PC-9 (cell line): Measurements from ENCODE around the gene FCRL1. TPM values are rescaled to one million over a fixed set of nuclear protein-coding genes. Genes with fewer than 3 reads are reported as not detected.

ENCODE experiments used
- BruUV-seq: library from RNA; stranded (reverse); fragments of 400-500 nt; replicated peaks from 2 replicates; lab custom pipeline; 2021; lab: Mats Ljungman, UMichigan
- CTCF ChIA-PET: fragments of 300-600 bp; sonication (Branson Sonifier 250); formaldehyde crosslinking; loops from one replicate; lab custom pipeline; 2022; ENCODE audit warnings: antibody characterized with exemption; lab: Charles Lee
- POLR2A ChIA-PET: fragments of 300-600 bp; sonication (Branson Sonifier 250); formaldehyde crosslinking; loops from one replicate; lab custom pipeline; 2022; ENCODE audit warnings: antibody characterized with exemption; ENCODE audit not compliant: unreplicated experiment; lab: Charles Lee
- DNase-seq, 2 experiments: peaks; one replicate each; pipeline versions ENCODE4 v3.0.0 to v3.0.0-alpha.2; 2015 to 2022; ENCODE audit warnings: mixed read lengths in 1 of 2
- H2AFZ ChIP-seq: fragments of 200-600 bp; sonication (generic); 2 replicates; pipeline ENCODE4 v1.8.1; 2017; ENCODE audit warnings: antibody characterized with exemption
- H3F3A ChIP-seq: fragments of 200-600 bp; sonication (generic); 2 replicates; pipeline ENCODE4 v1.8.1; 2017; ENCODE audit warnings: antibody characterized with exemption, mild to moderate bottlenecking, low read depth; ENCODE audit not compliant: insufficient read depth
- H3K27ac ChIP-seq: fragments of 200-600 bp; sonication (generic); 2 replicates; pipeline ENCODE4 v1.6.1; 2016; ENCODE audit warnings: mixed run types
- H3K27me3 ChIP-seq: fragments of 200-600 bp; sonication (generic); 2 replicates; pipeline ENCODE4 v1.6.1; 2016; ENCODE audit warnings: low read depth, mixed run types; ENCODE audit not compliant: insufficient read depth
- H3K36me3 ChIP-seq: fragments of 200-600 bp; sonication (generic); 2 replicates; pipeline ENCODE4 v1.6.1; 2016; ENCODE audit warnings: low read depth, mixed run types
- H3K4me1 ChIP-seq: fragments of 200-600 bp; sonication (generic); replicated peaks from 2 replicates; pipeline ENCODE4 v1.6.1; 2016; ENCODE audit warnings: mixed run types; ENCODE audit not compliant: insufficient read depth
- H3K4me2 ChIP-seq: fragments of 200-600 bp; sonication (generic); 2 replicates; pipeline ENCODE4 v1.6.1; 2017; ENCODE audit warnings: mixed run types
- H3K4me3 ChIP-seq: fragments of 200-600 bp; sonication (generic); 2 replicates; pipeline ENCODE4 v1.6.1; 2016; ENCODE audit warnings: mixed run types
- H3K79me2 ChIP-seq: fragments of 200-600 bp; sonication (generic); 2 replicates; pipeline ENCODE4 v1.6.1; 2017; ENCODE audit warnings: low read depth, mixed run types
- H3K9me2 ChIP-seq: fragments of 200-600 bp; sonication (generic); 2 replicates; pipeline ENCODE4 v1.8.1; 2017; ENCODE audit warnings: mild to moderate bottlenecking; ENCODE audit not compliant: insufficient read depth
- H3K9me3 ChIP-seq: fragments of 200-600 bp; sonication (generic); 2 replicates; pipeline ENCODE4 v1.8.1; 2016; ENCODE audit warnings: low read depth; ENCODE audit not compliant: insufficient read depth
- H4K20me1 ChIP-seq: fragments of 200-600 bp; sonication (generic); 2 replicates; pipeline ENCODE4 v1.8.1; 2017; ENCODE audit not compliant: insufficient read depth
- EZH2 ChIP-seq: fragments of 200-600 bp; sonication (generic); IDR thresholded peaks from 2 replicates; pipeline ENCODE4 v1.8.0; 2017; ENCODE audit warnings: antibody characterized with exemption, low read depth
- intact Hi-C: fragments of 100-400 bp; cut with micrococcal nuclease; formaldehyde crosslinking; loops from one replicate; pipeline ENCODE4 v1.10.0; 2022; ENCODE audit not compliant: unreplicated experiment
- total RNA-seq: library from RNA; stranded (reverse); gene quantifications from 2 replicates; pipeline ENCODE4 v1.2.3, GENCODE V29; 2021
- TF ChIP-seq, protein P1 (sequence below): fragments of 200-600 bp; sonication (generic); conservative IDR thresholded peaks from 2 replicates; pipeline ENCODE4 v1.6.1; 2017; ENCODE audit warnings: mixed run types, antibody characterized with exemption, mild to moderate bottlenecking, moderate library complexity

The FCRL1 gene
- total RNA-seq, 1 experiment from 2014 or later, result not detected

DNA sequence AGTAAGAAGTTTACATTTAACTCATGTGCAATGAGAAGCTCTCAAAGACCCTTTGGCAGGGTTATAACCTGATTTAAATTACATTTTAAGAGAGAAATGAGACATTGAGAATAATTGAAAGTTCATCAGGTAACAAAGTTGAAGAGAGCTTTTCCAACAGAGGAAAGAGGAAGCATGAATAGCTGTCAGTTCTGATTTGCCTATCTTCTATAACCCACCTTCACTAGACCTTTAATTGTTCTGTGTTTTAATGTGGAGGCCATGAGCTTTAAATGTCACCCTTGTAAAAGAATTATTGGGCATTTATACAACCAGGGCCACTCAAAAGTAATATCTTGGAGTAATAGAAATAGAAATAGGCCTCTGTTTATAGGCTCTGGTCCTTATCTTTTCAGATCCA is 9.3 kb upstream of the FCRL1 start:
- CTCF ChIA-PET, result no interaction called here
- Histone ChIP-seq H4K20me1 (no peaks in the 10 kb centered on the region), H3K4me3 (no peak overlapping the region), H3K4me2 (no peak overlapping the region), H3K9me3 (no peaks in the 10 kb centered on the region), H3F3A (no peaks in the 10 kb centered on the region), H3K79me2 (no peaks in the 10 kb centered on the region), H3K36me3 (no peaks in the 10 kb centered on the region), H3K4me1 (no peaks in the 10 kb centered on the region), H3K9me2 (no peaks in the 10 kb centered on the region), H3K27me3 (peaks cover 14% of the 10 kb centered on the region), H3K27ac (no peak overlapping the region), H2AFZ (no peak overlapping the region)
- intact Hi-C loops, result no loop called here
- POLR2A ChIA-PET, result no interaction called here
- no peak for DNase-seq
- BruUV-seq, result no TSS peak
- TF ChIP-seq, protein P1, sequence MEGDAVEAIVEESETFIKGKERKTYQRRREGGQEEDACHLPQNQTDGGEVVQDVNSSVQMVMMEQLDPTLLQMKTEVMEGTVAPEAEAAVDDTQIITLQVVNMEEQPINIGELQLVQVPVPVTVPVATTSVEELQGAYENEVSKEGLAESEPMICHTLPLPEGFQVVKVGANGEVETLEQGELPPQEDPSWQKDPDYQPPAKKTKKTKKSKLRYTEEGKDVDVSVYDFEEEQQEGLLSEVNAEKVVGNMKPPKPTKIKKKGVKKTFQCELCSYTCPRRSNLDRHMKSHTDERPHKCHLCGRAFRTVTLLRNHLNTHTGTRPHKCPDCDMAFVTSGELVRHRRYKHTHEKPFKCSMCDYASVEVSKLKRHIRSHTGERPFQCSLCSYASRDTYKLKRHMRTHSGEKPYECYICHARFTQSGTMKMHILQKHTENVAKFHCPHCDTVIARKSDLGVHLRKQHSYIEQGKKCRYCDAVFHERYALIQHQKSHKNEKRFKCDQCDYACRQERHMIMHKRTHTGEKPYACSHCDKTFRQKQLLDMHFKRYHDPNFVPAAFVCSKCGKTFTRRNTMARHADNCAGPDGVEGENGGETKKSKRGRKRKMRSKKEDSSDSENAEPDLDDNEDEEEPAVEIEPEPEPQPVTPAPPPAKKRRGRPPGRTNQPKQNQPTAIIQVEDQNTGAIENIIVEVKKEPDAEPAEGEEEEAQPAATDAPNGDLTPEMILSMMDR, result no peak
- no peak for TF ChIP-seq EZH2

DNA sequence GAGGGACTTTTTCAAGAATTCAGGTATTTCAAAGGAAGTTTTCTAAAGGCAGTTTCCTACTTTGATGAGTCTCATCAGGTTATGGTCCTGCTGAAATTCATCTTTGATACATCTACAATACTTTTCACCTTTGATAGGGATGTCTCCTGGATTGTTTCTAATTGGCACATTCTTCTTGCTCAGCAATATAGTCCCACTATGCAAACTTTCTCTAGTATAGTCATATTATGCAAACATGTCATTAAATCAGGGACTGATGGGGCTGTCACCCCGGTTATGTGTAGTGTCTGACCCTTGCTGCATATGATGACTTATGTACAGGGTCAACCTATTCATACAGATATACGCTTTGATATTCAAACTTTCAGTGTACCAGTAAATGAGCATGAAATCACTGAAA is 379 bp upstream of the FCRL1 start:
- BruUV-seq, result no TSS peak
- no peaks in the 10 kb centered on the region for H3K79me2 ChIP-seq
- TF ChIP-seq, protein P1, result no peak
- no peak for TF ChIP-seq EZH2

GRCh38 chr1:157819215-157819614 is 705 bp downstream of the FCRL1 start:
- no TSS peak for BruUV-seq
- CTCF ChIA-PET, result no interaction called here
- no peak for DNase-seq

More for the DNA sequence above, 379 bp upstream of the FCRL1 start:
- Histone ChIP-seq H2AFZ (no peak overlapping the region), H3K9me2 (no peaks in the 10 kb centered on the region), H3F3A (no peaks in the 10 kb centered on the region), H3K4me1 (no peaks in the 10 kb centered on the region), H3K4me3 (no peak overlapping the region), H3K9me3 (no peaks in the 10 kb centered on the region; the same call in 1 of the 2 replicates), H4K20me1 (no peaks in the 10 kb centered on the region; the same call in 1 of the 2 replicates), H3K36me3 (no peaks in the 10 kb centered on the region), H3K27me3 (peaks cover 32% of the 10 kb centered on the region), H3K27ac (no peak overlapping the region), H3K4me2 (no peak overlapping the region)
- intact Hi-C loops, result no loop called here
- CTCF ChIA-PET, result no interaction called here
- POLR2A ChIA-PET, result no interaction called here
- no peak for DNase-seq

More at GRCh38 chr1:157819215-157819614, 705 bp downstream of the FCRL1 start:
- Histone ChIP-seq H3K36me3 (no peaks in the 10 kb centered on the region), H3K79me2 (no peaks in the 10 kb centered on the region), H4K20me1 (no peaks in the 10 kb centered on the region; the same call in 1 of the 2 replicates), H3K4me1 (no peaks in the 10 kb centered on the region), H3K9me2 (no peaks in the 10 kb centered on the region), H3K4me3 (no peak overlapping the region), H3K4me2 (no peak overlapping the region), H3K27ac (no peak overlapping the region), H3F3A (no peaks in the 10 kb centered on the region), H3K27me3 (peaks cover 31% of the 10 kb centered on the region), H2AFZ (no peak overlapping the region), H3K9me3 (no peaks in the 10 kb centered on the region; the same call in 1 of the 2 replicates)
- POLR2A ChIA-PET, result no interaction called here
- TF ChIP-seq, protein P1, result no peak
- TF ChIP-seq EZH2, result no peak
- intact Hi-C loops, result no loop called here
